Adipocyte (in vitro differentiated cells): ENCODE measurements around the gene ITIH5.
A peak's percentile ranks its signal among the peaks of the same experiment; 100 is the strongest.

Experiments
- DNase-seq: peaks from one replicate; pipeline ENCODE4 v3.0.0-alpha.2; 2015; ENCODE audit warnings: low read depth
- H3K27me3 ChIP-seq: replicated peaks from 2 replicates; pipeline ENCODE4 v1.7.0; 2013; ENCODE audit warnings: mild to moderate bottlenecking, low read length, moderate library complexity; ENCODE audit not compliant: control insufficient read depth, insufficient read depth
- H3K36me3 ChIP-seq: 2 replicates; pipeline ENCODE4 v1.7.0; 2013; ENCODE audit warnings: low read length, mild to moderate bottlenecking, moderate library complexity; ENCODE audit not compliant: control insufficient read depth, insufficient read depth, severe bottlenecking
- H3K4me1 ChIP-seq: 2 replicates; pipeline ENCODE4 v1.7.0; 2013; ENCODE audit warnings: mild to moderate bottlenecking, low read length, moderate library complexity; ENCODE audit not compliant: control insufficient read depth, insufficient read depth
- H3K4me3 ChIP-seq: 2 replicates; pipeline ENCODE4 v1.7.0; 2013; ENCODE audit warnings: mild to moderate bottlenecking, low read length, moderate library complexity
- H3K9ac ChIP-seq: 2 replicates; pipeline ENCODE4 v1.7.0; 2013; ENCODE audit warnings: mild to moderate bottlenecking, low read length, moderate library complexity
- H3K9me3 ChIP-seq: 2 replicates; pipeline ENCODE4 v1.7.0; 2013; ENCODE audit warnings: mild to moderate bottlenecking, low read length, moderate library complexity; ENCODE audit not compliant: control insufficient read depth

ITIH5 gene

GRCh38 chr10:7545792-7546191 lies 121.0 kb downstream of the ITIH5 start:
- DNase-seq, result no peak
- Histone ChIP-seq H3K4me1 (peaks cover 30% of the 10 kb centered on the region), H3K27me3 (no peaks in the 10 kb centered on the region), H3K9me3 (no peaks in the 10 kb centered on the region), H3K36me3 (no peaks in the 10 kb centered on the region), H3K9ac (no peak overlapping the region), H3K4me3 (no peak overlapping the region)

GRCh38 chr10:7545261-7545660 lies 121.5 kb downstream of the ITIH5 start:
- no peaks in the 10 kb centered on the region for H3K9me3 ChIP-seq
- no peak overlapping the region for H3K4me3 ChIP-seq
- H3K36me3 ChIP-seq, result no peaks in the 10 kb centered on the region
- no peak overlapping the region for H3K9ac ChIP-seq
- no peaks in the 10 kb centered on the region for H3K27me3 ChIP-seq
- H3K4me1 ChIP-seq, result peaks cover 30% of the 10 kb centered on the region
- no peak for DNase-seq

DNA sequence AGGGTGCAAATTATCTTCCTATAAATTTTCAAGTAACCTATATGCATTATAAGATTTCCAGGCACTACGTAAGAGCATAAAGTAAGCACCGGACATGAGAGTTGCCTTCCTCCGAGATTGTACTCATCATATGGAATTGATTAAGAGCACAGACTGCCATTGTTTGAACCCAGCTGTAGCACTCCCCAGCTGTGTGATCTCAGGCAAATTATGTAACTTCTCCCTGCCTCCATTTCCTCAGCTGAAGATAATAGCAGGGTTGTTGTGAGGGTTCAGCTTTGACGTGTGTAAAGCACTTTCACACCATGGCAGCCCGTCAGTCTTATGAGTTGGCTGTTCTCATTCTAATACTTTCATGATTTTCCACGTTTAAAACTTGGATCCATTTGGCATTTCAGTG lies 122.6 kb downstream of the ITIH5 start:
- H3K9me3 ChIP-seq, result no peaks in the 10 kb centered on the region
- H3K4me3 ChIP-seq, result no peak overlapping the region
- H3K4me1 ChIP-seq, result peaks cover 37% of the 10 kb centered on the region
- DNase-seq, result no peak
- H3K36me3 ChIP-seq, result no peaks in the 10 kb centered on the region
- H3K9ac ChIP-seq, result no peak overlapping the region
- H3K27me3 ChIP-seq, result no peaks in the 10 kb centered on the region

DNA sequence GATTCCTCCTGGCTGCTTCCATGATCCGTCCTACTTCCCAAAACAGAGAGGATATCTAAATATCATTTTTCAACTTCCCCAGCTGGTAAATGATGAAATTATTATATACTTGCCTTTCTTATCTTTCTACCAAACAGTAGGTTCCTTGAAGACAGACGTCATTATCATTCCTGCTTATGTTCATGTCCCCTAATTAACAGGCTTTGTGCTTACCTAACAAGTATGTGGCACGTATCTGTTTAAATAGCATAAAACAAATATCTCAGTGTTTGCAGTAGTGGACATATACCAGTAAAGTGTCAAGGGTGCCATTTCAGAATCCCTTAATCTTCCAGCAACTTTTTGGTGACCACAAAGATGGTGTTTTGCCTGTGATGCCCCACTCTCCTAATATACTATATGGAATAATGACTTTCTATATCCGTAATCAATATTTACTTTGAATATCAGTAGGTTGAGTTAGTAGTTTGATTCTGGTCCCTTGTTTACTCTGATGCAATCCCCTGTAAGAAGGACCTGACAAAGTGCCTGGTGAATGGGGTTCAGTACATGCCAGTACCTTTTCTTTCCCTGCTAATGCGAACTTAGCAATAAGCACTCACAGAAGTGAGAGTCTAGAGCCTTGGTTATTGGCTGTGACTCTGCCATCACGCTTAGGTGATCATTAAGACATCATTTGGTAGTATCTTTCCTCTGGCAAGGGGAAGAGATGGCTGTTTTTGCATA lies 124.4 kb downstream of the ITIH5 start:
- Histone ChIP-seq H3K9me3 (peaks cover 9% of the 10 kb centered on the region), H3K4me1 (peaks cover 26% of the 10 kb centered on the region), H3K9ac (no peak overlapping the region), H3K4me3 (no peak overlapping the region), H3K36me3 (no peaks in the 10 kb centered on the region), H3K27me3 (no peaks in the 10 kb centered on the region)
- no peak for DNase-seq

- Histone ChIP-seq H3K9ac (no peak overlapping the region), H3K9me3 (peaks cover 9% of the 10 kb centered on the region), H3K27me3 (peaks cover 7% of the 10 kb centered on the region), H3K36me3 (no peaks in the 10 kb centered on the region), H3K4me1 (peaks cover 19% of the 10 kb centered on the region), H3K4me3 (no peak overlapping the region)
- DNase-seq, result peak; percentile 18
Observed at GRCh38 chr10:7541137-7542087, 125.4 kb downstream of the ITIH5 start.

DNA sequence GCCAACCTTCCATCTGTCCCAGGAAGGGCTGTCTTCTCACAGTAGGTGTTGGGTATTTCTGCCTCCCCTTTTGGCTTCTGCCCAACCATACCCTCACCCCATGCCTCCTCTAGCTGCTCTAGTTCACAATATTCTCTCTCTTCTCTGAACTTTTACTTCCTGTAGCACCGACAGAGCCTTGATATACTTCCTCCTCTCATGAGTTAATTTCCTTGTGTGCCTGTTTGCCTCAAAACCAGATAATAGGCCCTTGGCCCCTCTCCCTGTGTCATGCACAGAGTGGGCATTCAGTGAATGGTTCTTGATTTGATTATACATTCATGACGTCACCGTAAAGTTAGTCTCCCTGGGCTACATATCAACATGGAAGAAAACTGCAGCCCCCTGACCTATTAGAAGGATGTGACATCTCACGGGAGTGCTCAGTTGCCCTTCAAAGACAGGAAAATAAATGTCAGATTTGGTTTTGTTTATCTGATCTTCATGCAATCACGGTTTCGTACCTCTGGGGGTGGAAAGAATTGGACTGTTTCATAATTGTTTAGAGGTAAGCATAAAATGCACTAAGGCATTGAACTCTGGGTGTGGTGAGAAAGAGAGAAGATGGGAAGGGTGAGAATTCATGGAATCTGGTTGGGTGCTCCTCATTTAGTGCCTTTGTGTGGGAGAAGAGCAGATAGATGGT lies 127.7 kb downstream of the ITIH5 start:
- Histone ChIP-seq H3K9ac (no peak overlapping the region), H3K36me3 (no peaks in the 10 kb centered on the region), H3K4me3 (no peak overlapping the region), H3K9me3 (peaks cover 9% of the 10 kb centered on the region), H3K27me3 (peaks cover 9% of the 10 kb centered on the region), H3K4me1 (peaks cover 19% of the 10 kb centered on the region)
- DNase-seq, result no peak

GRCh38 chr10:7537126-7537525 lies 129.6 kb downstream of the ITIH5 start:
- no peak for DNase-seq
- Histone ChIP-seq H3K27me3 (peaks cover 18% of the 10 kb centered on the region), H3K9me3 (peaks cover 9% of the 10 kb centered on the region), H3K36me3 (no peaks in the 10 kb centered on the region), H3K4me3 (no peak overlapping the region), H3K9ac (no peak overlapping the region), H3K4me1 (peaks cover 18% of the 10 kb centered on the region)

DNA sequence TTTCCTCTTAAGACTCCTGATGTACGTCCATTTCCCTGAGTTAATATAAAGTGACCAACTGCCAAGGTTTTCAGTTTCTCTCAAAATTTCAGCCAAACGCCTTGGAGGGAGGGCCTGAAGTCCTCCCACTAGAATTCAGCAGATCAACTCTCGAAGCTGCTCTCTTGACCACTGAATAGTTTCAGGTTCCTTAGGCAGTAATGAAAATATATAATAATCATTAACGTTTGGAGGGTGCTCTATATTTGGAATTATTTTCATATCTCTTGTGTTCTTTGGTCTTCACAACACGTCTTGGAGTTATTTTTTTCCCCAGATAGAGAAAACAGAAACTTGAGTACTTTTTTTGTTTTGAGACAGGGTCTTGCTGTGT lies 132.3 kb downstream of the ITIH5 start:
- Histone ChIP-seq H3K9ac (no peak overlapping the region), H3K4me1 (peaks cover 2% of the 10 kb centered on the region), H3K36me3 (no peaks in the 10 kb centered on the region), H3K4me3 (no peak overlapping the region), H3K9me3 (peaks cover 9% of the 10 kb centered on the region), H3K27me3 (peaks cover 25% of the 10 kb centered on the region)
- DNase-seq, result no peak

DNA sequence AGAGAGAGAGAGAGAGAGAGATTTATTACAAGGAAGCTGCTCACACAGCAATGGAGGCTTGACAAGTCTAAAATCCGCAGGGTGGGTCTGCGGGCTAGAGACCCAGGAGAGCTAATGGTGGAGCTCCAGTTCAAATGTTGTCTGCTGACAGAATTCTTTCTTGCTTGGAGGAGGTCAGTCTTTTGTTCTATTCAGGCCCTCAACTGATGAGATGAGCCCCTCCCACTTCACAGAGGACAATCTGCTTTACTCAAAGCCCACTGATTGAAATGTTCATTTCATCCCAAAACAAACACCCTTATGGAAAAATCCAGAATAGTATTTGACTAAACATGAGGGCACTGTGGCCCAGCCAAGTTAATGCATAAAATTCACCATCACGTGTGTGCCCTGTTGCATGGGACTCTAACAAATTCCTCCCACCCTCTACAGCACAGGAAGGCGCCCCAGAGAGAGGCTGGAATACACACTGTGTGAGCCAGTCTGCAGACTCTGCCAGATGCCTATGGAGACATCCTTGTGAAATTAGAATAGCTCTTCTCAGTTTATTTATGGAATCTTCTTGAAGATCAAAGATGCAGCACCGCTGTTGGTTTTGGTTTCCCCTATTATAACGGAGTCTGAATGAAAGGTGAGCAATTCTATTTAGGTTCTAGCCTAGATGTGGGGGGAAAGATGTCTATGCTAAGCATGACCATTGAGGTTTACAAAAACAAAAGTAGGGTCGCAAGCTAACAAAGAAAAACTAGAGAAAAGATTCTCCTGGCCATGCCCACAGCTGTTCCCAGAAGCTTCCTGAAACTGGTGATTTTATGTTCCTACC lies 132.9 kb downstream of the ITIH5 start:
- Histone ChIP-seq H3K9me3 (peaks cover 9% of the 10 kb centered on the region), H3K4me3 (no peak overlapping the region), H3K4me1 (no peaks in the 10 kb centered on the region), H3K27me3 (peaks cover 25% of the 10 kb centered on the region), H3K36me3 (no peaks in the 10 kb centered on the region), H3K9ac (no peak overlapping the region)
- no peak for DNase-seq

DNA sequence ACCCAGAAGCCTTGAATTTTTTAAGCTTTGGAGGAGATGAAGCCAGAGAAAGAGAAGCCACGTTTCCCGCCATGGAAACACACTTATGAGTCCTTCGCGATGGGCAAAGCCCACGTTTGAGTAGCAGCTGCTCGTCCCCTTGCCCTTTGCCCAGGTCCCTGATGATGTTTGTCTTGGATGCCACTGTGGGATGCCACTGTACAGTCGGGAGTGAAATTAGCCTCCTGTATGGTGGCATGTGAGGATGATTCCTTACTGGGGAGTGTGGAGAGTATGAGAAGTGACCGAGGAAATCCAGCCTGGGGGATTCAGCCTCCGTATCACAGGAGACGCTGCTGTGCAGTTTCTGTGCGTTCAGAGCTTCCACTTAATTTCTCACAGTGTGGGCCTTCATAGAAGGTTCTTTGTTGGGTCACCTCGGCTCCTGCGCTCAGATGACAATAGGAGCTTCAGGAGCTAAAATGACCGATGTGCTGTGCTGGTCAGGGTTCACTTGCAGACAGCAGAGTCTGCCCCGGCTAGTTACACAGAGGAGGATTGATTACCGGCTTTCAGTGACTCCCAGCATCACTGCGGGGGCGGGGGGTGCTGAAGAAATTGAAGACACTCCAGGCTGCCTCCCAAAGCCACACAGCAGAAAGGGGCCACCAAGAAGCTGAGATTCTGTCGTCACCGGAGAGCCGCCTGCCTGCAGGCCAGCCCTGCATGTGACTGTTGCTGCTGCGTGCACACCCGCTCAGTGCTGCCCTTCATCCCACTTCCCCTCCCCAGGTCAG lies 133.9 kb downstream of the ITIH5 start:
- Histone ChIP-seq H3K27me3 (peaks cover 28% of the 10 kb centered on the region), H3K4me3 (no peak overlapping the region), H3K9ac (no peak overlapping the region), H3K9me3 (peaks cover under 1% of the 10 kb centered on the region), H3K36me3 (no peaks in the 10 kb centered on the region), H3K4me1 (no peaks in the 10 kb centered on the region)
- DNase-seq, result no peak
